ENCODE results near the gene OR1F1.

DNA sequence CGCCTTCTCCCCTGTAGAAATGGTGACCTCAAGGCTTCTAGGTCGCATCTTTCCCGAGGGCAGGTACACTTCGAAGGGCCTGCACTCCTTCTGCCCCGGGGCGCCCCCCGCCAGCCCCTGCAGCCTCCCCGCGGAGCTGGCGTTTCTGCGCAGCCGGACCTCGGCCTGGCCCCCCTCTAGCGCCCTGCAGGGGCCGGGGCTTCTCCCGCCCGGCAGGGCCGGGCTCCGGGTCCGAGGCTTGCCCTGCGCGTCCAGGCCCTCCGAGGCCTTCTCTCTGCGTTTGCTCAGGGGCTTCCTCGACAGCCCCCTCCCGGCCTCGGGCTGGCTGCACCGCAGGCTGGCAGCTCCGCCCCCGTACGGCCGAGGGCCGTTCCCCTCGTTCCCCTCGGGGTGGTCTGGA lies 66.3 kb downstream of the OR1F1 start:
- TF ChIP-seq POLR2A (conservative IDR thresholded peaks at IDR 0.05) (no peak), TCF7L2 (IDR thresholded peaks at IDR 0.05; ENCODE audit: low read depth, low read length) (no peak), FUS (optimal IDR thresholded peaks at IDR 0.05; ENCODE audit: low read depth, low read length) (no peak), LARP7 (IDR thresholded peaks at IDR 0.05) (no peak), CHD1 (IDR thresholded peaks at IDR 0.05; ENCODE audit: low read length) (no peak), CREBBP (IDR thresholded peaks at IDR 0.05; ENCODE audit: low read depth, low read length) (no peak)
- TF ChIP-seq, protein P1, sequence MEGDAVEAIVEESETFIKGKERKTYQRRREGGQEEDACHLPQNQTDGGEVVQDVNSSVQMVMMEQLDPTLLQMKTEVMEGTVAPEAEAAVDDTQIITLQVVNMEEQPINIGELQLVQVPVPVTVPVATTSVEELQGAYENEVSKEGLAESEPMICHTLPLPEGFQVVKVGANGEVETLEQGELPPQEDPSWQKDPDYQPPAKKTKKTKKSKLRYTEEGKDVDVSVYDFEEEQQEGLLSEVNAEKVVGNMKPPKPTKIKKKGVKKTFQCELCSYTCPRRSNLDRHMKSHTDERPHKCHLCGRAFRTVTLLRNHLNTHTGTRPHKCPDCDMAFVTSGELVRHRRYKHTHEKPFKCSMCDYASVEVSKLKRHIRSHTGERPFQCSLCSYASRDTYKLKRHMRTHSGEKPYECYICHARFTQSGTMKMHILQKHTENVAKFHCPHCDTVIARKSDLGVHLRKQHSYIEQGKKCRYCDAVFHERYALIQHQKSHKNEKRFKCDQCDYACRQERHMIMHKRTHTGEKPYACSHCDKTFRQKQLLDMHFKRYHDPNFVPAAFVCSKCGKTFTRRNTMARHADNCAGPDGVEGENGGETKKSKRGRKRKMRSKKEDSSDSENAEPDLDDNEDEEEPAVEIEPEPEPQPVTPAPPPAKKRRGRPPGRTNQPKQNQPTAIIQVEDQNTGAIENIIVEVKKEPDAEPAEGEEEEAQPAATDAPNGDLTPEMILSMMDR (IDR thresholded peaks at IDR 0.05 in 2 of 3, conservative IDR thresholded peaks at IDR 0.05 in 1 of 3; ENCODE audit: insufficient read depth in 2 of 3, low read depth in 1 of 3, low read length in 3 of 3), result no peak
- TF ChIP-seq, protein P2, sequence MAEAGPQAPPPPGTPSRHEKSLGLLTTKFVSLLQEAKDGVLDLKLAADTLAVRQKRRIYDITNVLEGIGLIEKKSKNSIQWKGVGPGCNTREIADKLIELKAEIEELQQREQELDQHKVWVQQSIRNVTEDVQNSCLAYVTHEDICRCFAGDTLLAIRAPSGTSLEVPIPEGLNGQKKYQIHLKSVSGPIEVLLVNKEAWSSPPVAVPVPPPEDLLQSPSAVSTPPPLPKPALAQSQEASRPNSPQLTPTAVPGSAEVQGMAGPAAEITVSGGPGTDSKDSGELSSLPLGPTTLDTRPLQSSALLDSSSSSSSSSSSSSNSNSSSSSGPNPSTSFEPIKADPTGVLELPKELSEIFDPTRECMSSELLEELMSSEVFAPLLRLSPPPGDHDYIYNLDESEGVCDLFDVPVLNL (CRISPR knock-in tag; IDR thresholded peaks at IDR 0.05; ENCODE audit: low read depth), result no peak
